ENCODE data around the gene CLDN11.

CLDN11 gene

DNA sequence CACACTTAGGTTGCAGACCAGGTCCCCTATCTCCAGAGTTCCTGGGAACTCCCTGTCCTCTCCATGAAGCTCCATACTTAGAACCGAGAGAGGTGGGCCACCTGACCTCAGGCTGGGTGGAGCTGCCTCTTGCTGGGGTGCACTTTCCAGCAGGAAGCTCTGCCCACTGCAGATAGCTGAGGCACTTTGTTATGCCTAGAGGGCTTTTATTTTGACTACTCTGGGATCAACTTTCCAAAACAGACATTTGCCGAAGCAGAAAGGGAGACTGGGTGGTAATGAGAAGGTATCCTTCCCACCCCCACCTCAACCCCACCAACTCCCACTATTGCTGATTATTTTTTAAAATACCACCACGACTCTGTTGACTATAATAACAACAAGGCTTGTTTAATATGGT, 54.7 kb downstream of the CLDN11 start:
- DNase-seq: no peak

DNA sequence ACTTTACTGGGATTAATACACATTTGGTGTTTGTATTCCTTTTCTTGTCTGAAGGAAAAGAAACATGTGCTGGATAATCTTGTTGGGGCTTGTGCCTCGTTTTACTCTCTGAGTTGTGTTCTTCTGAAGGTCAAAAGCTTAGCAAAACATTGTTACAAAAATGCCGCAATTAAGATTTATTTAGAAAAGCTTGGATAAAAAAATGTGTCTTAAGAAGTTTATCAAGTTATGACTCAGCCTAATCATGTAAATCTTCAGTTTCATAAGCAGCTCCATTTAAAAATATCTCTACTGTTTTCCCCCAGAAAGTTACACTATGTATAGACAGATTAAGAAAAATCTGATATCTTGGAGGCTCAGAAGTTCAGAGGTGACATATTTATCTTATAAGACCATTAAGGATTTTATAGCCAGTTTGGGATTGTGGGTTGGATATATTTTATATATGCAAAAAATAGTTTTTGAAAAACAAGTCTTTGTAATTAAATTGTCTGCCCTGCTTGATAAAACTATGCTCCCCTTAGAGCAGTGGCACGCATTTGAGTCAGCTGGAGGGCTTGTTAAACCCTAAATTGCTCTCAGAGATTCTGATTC, 56.5 kb downstream of the CLDN11 start:
- DNase-seq: no peak

DNA sequence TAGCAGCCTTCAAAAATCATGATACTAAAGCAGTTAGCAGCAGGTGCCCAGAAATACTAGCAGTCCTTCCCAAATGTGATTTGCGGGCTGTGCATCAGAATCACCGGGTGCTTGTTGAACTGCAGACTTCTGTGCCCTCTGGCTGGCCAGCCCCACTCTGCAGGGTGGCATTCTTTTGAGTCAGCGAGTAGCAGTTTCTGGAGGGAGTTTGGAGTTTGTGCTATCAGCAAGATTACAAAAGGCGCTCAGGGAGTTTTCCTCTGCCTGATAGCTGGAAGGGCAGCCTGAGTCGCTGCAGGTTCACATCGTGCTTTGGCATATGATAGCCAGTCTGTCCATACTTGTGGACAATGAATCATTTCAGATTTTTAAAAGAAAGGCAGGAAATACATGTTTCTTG, 57.6 kb downstream of the CLDN11 start:
- DNase-seq: no peak

DNA sequence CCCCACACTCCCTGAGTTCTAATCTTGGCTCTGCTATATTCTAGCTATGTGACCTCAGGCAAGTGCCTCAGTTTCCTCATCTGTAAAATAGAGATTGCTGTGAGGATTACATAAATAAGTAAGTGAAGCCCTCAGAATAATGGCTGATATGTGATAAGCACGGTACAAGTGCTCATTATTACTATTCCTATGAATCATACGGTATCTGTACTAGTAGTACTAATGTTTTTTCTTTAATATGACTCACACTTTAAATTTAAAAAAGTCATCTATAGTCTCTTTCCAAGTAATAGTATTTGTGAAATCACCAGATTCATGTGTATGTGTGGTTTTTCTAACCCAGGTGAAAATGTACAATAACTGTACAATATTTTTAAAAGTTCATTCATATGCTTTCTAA, 58.7 kb downstream of the CLDN11 start:
- DNase-seq: no peak

DNA sequence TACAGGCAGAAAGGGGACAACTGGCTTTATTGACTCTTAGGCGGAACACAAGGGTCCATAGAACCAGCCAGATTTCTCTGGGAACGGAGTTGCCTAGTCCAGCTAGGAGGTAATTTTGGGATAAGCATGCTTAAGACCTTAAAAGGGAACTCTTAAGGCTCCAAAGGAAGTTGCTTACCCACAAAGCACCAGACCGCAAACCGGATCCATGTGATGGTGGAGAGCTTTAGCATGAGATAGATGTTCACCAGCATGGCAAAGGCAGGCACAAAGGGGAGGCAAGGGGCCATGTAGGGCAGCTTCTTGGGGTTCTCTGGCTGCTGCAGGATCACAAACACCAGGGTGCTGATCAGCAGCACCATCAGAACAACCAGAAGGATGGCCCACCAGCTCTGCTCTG, 61.4 kb downstream of the CLDN11 start:
- no peak for DNase-seq

DNA sequence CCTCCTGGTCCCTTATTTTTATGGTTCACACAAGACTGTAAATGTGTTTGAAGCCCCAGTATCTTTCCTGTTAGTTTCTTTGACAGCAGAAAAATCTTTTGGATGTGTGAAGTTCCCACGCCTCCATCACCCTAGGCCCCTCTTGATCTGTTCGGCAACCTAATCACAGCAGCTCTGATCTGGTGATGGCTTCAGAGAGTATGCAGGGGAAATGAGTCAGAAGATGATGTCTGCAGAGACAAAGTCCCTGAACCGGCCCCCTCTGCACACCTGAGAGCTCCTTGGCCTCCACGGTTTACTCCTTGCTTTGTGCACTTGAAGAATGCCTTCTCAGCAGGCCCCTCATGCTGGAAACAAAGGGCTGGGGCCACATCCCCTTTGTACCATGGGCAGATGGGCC, 63.5 kb downstream of the CLDN11 start:
- no peak for DNase-seq

DNA sequence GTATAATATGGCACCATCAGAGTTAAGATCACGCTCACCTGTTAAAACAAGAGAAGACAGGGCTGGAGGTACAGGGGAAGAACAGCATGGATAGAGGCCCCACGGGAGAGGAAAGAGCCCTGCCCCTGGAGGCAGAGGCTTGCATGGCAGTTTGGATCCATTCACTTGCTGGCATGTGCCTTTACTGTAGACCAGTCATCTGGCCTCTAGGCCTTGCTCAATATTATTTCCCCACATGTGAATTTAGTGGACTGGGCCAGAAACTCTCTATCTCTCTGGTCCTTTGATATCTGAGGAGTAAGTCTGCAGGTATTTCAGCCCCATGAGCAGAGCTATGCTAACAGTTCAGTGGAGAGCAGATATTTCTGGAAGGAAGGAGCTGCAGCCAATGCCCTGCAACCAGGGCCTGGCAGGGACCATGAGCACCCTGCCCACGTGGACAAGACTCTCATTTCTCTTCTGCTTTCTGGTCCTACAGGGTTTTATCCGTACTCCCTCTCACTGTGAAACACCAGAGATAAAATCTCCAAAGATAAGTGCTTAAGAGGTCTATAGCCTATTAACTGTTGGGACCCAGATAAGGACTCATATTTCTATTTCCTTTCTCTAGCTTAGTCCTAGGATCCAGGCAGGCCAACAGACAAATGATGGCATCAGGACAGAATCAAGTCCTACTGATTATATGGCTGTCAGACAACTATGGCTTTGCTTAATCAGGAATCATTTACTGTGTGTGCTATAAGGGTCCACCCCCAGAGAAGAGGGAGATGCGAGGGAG, 65.0 kb downstream of the CLDN11 start:
- no peak for DNase-seq

Measured in effector CD4-positive, alpha-beta T cell (primary cell).